A549 (cell line): ENCODE data around the gene SEC23IP. TPM values are rescaled to one million over a fixed set of nuclear protein-coding genes. Genes with fewer than 3 reads are reported as not detected.

ENCODE experiments used
- CHD4 ChIP-seq: fragments of 200-600 bp; sonication (generic); IDR thresholded peaks from 2 replicates; pipeline ENCODE4 v1.6.1; 2016; ENCODE audit warnings: antibody characterized with exemption, mild to moderate bottlenecking, borderline replicate concordance
- ELK1 ChIP-seq: fragments of 150-350 bp; IDR thresholded peaks from 2 replicates; pipeline ENCODE4 v1.6.1; 2014; ENCODE audit warnings: low read depth, mild to moderate bottlenecking, low read length
- NR3C1 ChIP-seq: fragments of >200 bp; sonication (Bioruptor Twin); formaldehyde crosslinking; IDR thresholded peaks from 3 replicates; pipeline ENCODE4 v1.6.1; 2017
- RFX5 ChIP-seq: fragments of 450-650 bp; IDR thresholded peaks from 2 replicates; pipeline ENCODE4 v1.7.1; 2014; ENCODE audit warnings: antibody characterized with exemption, mild to moderate bottlenecking, moderate library complexity
- polyA plus RNA-seq, 4 experiments: library from polyadenylated mRNA; depleted of rRNA in 3 of 4; stranded (reverse); fragments of >200 nt; fragmentation: RNase III in 1 of 4; extraction: RNeasy Plus Mini Kit Qiagen cat#74134 plus additional on column Dnase treatment in 1 of 4; gene quantifications; 2 replicates in 3 of 4; 3 replicates in 1 of 4; pipeline ENCODE4 v1.2.3, GENCODE V29; 2011 to 2017
- small RNA-seq, 6 experiments: library from RNA; depleted of rRNA; stranded (forward); fragments of <200 nt; gene quantifications; one replicate each; pipeline ENCODE3, GENCODE V24; 2012

Gene SEC23IP
- polyA plus RNA-seq, 2 of the 4 experiments (the other 2 are of a cell fraction) = 44.9 to 75.6 TPM

GRCh38 chr10:119991816-119992215 lies 99.3 kb downstream of the SEC23IP start (continued):
- TF ChIP-seq CHD4 (no peak), ELK1 (no peak), NR3C1 (no peak), RFX5 (no peak)

Small RNA genes lying within 50 kb of the gene (small RNA-seq; reads per million reads assigned to genes)
- gene MIR4682 = 0 to 5.6 (median 1.8) reads per million in 6 experiments

Other genes with a start within 250 kb of the SEC23IP start
- 10.7 and 18.3 TPM in 2 replicates for gene BAG3, start 241.3 kb upstream of the SEC23IP start, polyA plus RNA-seq (2011; rRNA removed)
- 50.0 to 58.4 TPM (median 57.4 TPM) in 3 replicates for gene BAG3, start 241.3 kb upstream of the SEC23IP start, polyA plus RNA-seq (2017; fragmentation: RNase III; extraction: RNeasy Plus Mini Kit Qiagen cat#74134 plus additional on column Dnase treatment)
- 7.7 and 8.3 TPM in 2 replicates for gene INPP5F, start 166.7 kb upstream of the SEC23IP start, polyA plus RNA-seq (2011; rRNA removed)
- 5.6 to 6.2 TPM (median 5.6 TPM) in 3 replicates for gene INPP5F, start 166.7 kb upstream of the SEC23IP start, polyA plus RNA-seq (2017; fragmentation: RNase III; extraction: RNeasy Plus Mini Kit Qiagen cat#74134 plus additional on column Dnase treatment)
- gene MCMBP, start 19.9 kb upstream of the SEC23IP start, polyA plus RNA-seq (2011; rRNA removed) = 109 and 113 TPM in 2 replicates
- 57.3 to 61.9 TPM (median 58.6 TPM) in 3 replicates for gene MCMBP, start 19.9 kb upstream of the SEC23IP start, polyA plus RNA-seq (2017; fragmentation: RNase III; extraction: RNeasy Plus Mini Kit Qiagen cat#74134 plus additional on column Dnase treatment)